NCI-H460 (cell line): ENCODE data around the gene GID4. TPM values are rescaled to one million over a fixed set of nuclear protein-coding genes. Genes with fewer than 3 reads are reported as not detected.

ENCODE experiments used
- DNase-seq: peaks from one replicate; pipeline ENCODE4 v3.0.0-alpha.2; 2016; ENCODE audit warnings: low read depth; ENCODE audit errors: extremely low read depth
- total RNA-seq: library from RNA; depleted of rRNA; stranded (reverse); fragments of >200 nt; shearing (Covaris generic); gene quantifications from 2 replicates; pipeline ENCODE4 v1.2.3, GENCODE V29; 2014

GID4 gene
- total RNA-seq, 1 experiment from 2014 or later: 14.8 TPM

- no peak for DNase-seq
Measured at GRCh38 chr17:18040261-18040858, 1.2 kb downstream of the GID4 start.

- no peak for DNase-seq
Measured at GRCh38 chr17:18041776-18042175, 2.6 kb downstream of the GID4 start.

- no peak for DNase-seq
Measured at GRCh38 chr17:18042983-18043382, 3.8 kb downstream of the GID4 start.

GRCh38 chr17:18043491-18043890, 4.3 kb downstream of the GID4 start:
- DNase-seq: no peak

- no peak for DNase-seq
Measured at GRCh38 chr17:18044609-18045008, 5.4 kb downstream of the GID4 start.

GRCh38 chr17:18045691-18046350, 6.6 kb downstream of the GID4 start:
- no peak for DNase-seq

GRCh38 chr17:18055597-18055996, 16.4 kb downstream of the GID4 start:
- DNase-seq: no peak

- DNase-seq: no peak
Measured at GRCh38 chr17:18056214-18056613, 17.0 kb downstream of the GID4 start.

- DNase-seq: no peak
Measured at GRCh38 chr17:18059283-18059682, 20.1 kb downstream of the GID4 start.

GRCh38 chr17:18064053-18064452, 24.8 kb downstream of the GID4 start:
- no peak for DNase-seq

GRCh38 chr17:18065546-18065945, 26.3 kb downstream of the GID4 start:
- no peak for DNase-seq

- no peak for DNase-seq
Measured at GRCh38 chr17:18066866-18067265, 27.7 kb downstream of the GID4 start.

GRCh38 chr17:18069101-18069500, 29.9 kb downstream of the GID4 start:
- no peak for DNase-seq

- no peak for DNase-seq
Measured at GRCh38 chr17:18070861-18071340, 31.7 kb downstream of the GID4 start.

- DNase-seq: no peak
Measured at GRCh38 chr17:18071751-18072150, 32.5 kb downstream of the GID4 start.

GRCh38 chr17:18074566-18075272, 35.5 kb downstream of the GID4 start:
- no peak for DNase-seq

- no peak for DNase-seq
Measured at GRCh38 chr17:18076936-18077335, 37.7 kb downstream of the GID4 start.

- no peak for DNase-seq
Measured at GRCh38 chr17:18079543-18079942, 40.3 kb downstream of the GID4 start.

- no peak for DNase-seq
Measured at GRCh38 chr17:18084256-18084655, 45.0 kb downstream of the GID4 start.

GRCh38 chr17:18087610-18088491, 48.6 kb downstream of the GID4 start, which contains the start of gene DRG2:
DRG2 (plus strand) TSS chr17:18087948; CDS start chr17:18088024, 76 bp downstream.
- DNase-seq: peak; percentile 87

GRCh38 chr17:18089613-18090012, 50.4 kb downstream of the GID4 start:
- DNase-seq: no peak
